NOMO-1 treated with DMSO at 0.1 percent for 48 hours (cell line): Measurements from ENCODE around the gene RNASE13.

ENCODE experiments used
- DNase-seq: peaks from one replicate; lab custom pipeline; 2025; ENCODE audit not compliant: unreplicated experiment; lab: John Stamatoyannopoulos, UW

Gene RNASE13

GRCh38 chr14:20996521-20996920, 38.1 kb downstream of the RNASE13 start:
- DNase-seq = no peak

DNA sequence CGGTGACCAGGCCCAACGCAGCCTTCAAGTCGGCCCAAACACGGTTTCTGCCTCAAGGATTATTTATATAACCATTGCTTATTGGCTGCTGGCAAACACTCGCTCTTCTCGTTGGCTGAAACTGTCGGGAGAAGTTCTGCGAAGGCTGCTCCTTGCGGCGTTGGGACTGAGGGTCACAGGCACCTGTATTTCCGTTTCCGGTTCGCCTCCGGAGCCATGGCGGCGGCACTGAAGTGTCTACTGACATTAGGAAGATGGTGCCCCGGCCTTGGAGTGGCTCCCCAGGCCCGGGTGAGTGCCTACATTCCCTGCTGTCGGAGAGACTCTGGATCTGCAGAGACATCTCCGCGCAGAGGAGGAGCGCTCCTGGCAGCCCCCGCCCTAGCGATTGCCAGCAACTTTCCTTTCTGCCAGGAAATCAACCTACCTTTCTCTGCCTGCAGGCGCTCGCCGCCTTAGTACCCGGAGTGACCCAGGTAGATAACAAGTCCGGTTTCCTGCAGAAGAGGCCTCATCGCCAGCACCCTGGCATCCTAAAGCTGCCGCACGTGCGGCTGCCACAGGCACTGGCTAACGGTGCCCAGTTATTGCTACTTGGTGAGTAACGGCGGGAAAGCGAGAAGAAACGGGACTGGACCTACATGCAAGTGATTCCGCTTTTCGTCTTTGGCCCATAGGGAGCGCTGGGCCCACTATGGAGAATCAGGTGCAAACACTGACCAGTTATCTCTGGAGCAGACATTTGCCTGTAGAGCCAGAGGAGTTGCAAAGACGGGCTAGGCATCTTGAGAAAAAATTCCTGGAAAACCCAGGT, 44.6 kb downstream of the RNASE13 start, which contains the start of gene METTL17:
TSS of gene METTL17 (plus strand) at position 194 of the 814 bp plus-strand sequence. CDS start at position 217, 23 bp downstream.
- DNase-seq = peak; percentile 98

- no peak for DNase-seq
These were observed 45.2 kb downstream of the RNASE13 start for GRCh38 chr14:20989471-20989786.

- DNase-seq = peak; percentile 69
These were observed 45.7 kb downstream of the RNASE13 start for GRCh38 chr14:20988717-20989470.

- peak; percentile 55 for DNase-seq
These were observed 47.8 kb downstream of the RNASE13 start for GRCh38 chr14:20986811-20987210.

GRCh38 chr14:20985650-20986049, 49.0 kb downstream of the RNASE13 start:
- DNase-seq = peak; percentile 72
